WTC11 (cell line): ENCODE results near the gene RGL1. TPM values are rescaled to one million over a fixed set of nuclear protein-coding genes. Genes with fewer than 3 reads are reported as not detected.

Source experiments
- ATAC-seq: fragments of 200-7000 bp; cut with Tn5 transposase; 2 replicates; pipeline ENCODE4 v1.10.0; 2021; ENCODE audit warnings: mild to moderate bottlenecking, moderate library complexity
- CTCF ChIA-PET: fragments of 300-600 bp; sonication (Branson Sonifier 250); formaldehyde crosslinking; loops from one replicate; lab custom pipeline; 2021; ENCODE audit warnings: antibody characterized with exemption; lab: Charles Lee
- POLR2A ChIA-PET: fragments of 350-600 bp; sonication (Branson Sonifier 250); formaldehyde crosslinking; loops from one replicate; lab custom pipeline; 2021; ENCODE audit warnings: antibody characterized with exemption; lab: Charles Lee
- DNase-seq: peaks from one replicate; pipeline ENCODE4 v3.0.0; 2021; ENCODE audit warnings: low spot score
- H3K27ac Mint-ChIP-seq: 2 replicates; pipeline ENCODE4 v1.8.0; 2021; ENCODE audit warnings: mixed read lengths
- H3K27me3 Mint-ChIP-seq: 2 replicates; pipeline ENCODE4 v1.8.0; 2021; ENCODE audit warnings: low read depth, mild to moderate bottlenecking, moderate library complexity, mixed read lengths
- H3K36me3 Mint-ChIP-seq: 2 replicates; pipeline ENCODE4 v1.8.0; 2021; ENCODE audit warnings: mixed read lengths
- H3K4me1 Mint-ChIP-seq: 2 replicates; pipeline ENCODE4 v1.8.0; 2022; ENCODE audit warnings: mixed read lengths
- H3K4me3 Mint-ChIP-seq: 2 replicates; pipeline ENCODE4 v1.8.0; 2021; ENCODE audit warnings: mild to moderate bottlenecking, moderate library complexity, mixed read lengths
- H3K9me3 Mint-ChIP-seq: 2 replicates; pipeline ENCODE4 v1.8.0; 2021; ENCODE audit warnings: mixed read lengths
- AFF4 ChIP-seq: sonication (generic); formaldehyde crosslinking; IDR thresholded peaks from 2 replicates; pipeline ENCODE4 v1.8.1; 2023; ENCODE audit warnings: mild to moderate bottlenecking, missing genetic modification reagents, borderline replicate concordance
- ATF1 ChIP-seq: sonication (generic); formaldehyde crosslinking; IDR thresholded peaks from 2 replicates; pipeline ENCODE4 v1.8.1; 2023; ENCODE audit warnings: mild to moderate bottlenecking, moderate library complexity, missing genetic modification reagents
- FOXK1 ChIP-seq: sonication (generic); formaldehyde crosslinking; IDR thresholded peaks from 2 replicates; pipeline ENCODE4 v1.8.0; 2022; ENCODE audit warnings: mild to moderate bottlenecking, moderate library complexity, missing genetic modification reagents
- GABPB1 ChIP-seq: sonication (generic); formaldehyde crosslinking; IDR thresholded peaks from 2 replicates; pipeline ENCODE4 v1.8.1; 2023; ENCODE audit warnings: mild to moderate bottlenecking, missing genetic modification reagents
- RELA ChIP-seq: sonication (generic); formaldehyde crosslinking; IDR thresholded peaks from 2 replicates; pipeline ENCODE4 v1.8.1; 2022; ENCODE audit warnings: missing genetic modification reagents, mild to moderate bottlenecking, borderline replicate concordance
- SMAD3 ChIP-seq: sonication (generic); formaldehyde crosslinking; IDR thresholded peaks from 2 replicates; pipeline ENCODE4 v1.8.0; 2022; ENCODE audit warnings: missing genetic modification reagents, mild to moderate bottlenecking, borderline replicate concordance
- TCF7 ChIP-seq: sonication (generic); formaldehyde crosslinking; IDR thresholded peaks from 2 replicates; pipeline ENCODE4 v1.8.0; 2022; ENCODE audit warnings: mild to moderate bottlenecking, low read depth, missing genetic modification reagents, moderate library complexity
- USF1 ChIP-seq: sonication (generic); formaldehyde crosslinking; IDR thresholded peaks from 2 replicates; pipeline ENCODE4 v1.8.0; 2022; ENCODE audit warnings: mild to moderate bottlenecking, missing genetic modification reagents
- ZMAT4 ChIP-seq: fragments of 250-450 bp; sonication (Bioruptor Pico); IDR thresholded peaks from 2 replicates; pipeline ENCODE4 v1.9.0; 2021; ENCODE audit warnings: mild to moderate bottlenecking
- ZNF219 ChIP-seq: sonication (generic); formaldehyde crosslinking; IDR thresholded peaks from 2 replicates; pipeline ENCODE4 v1.8.0; 2023; ENCODE audit warnings: missing genetic modification reagents, mild to moderate bottlenecking, borderline replicate concordance
- total RNA-seq: library from RNA; stranded (reverse); gene quantifications from 3 replicates; pipeline ENCODE4 v1.2.3, GENCODE V29; 2021
- TF ChIP-seq, protein P1 (sequence below): sonication (generic); formaldehyde crosslinking; IDR thresholded peaks from 2 replicates; pipeline ENCODE4 v1.8.1; 2023; ENCODE audit warnings: mild to moderate bottlenecking, missing genetic modification reagents
- TF ChIP-seq, protein P2 (sequence below): sonication (generic); formaldehyde crosslinking; IDR thresholded peaks from 2 replicates; pipeline ENCODE4 v1.8.0; 2022; ENCODE audit warnings: mild to moderate bottlenecking, missing genetic modification reagents
- TF ChIP-seq, protein P3 (sequence below): sonication (generic); formaldehyde crosslinking; IDR thresholded peaks from 2 replicates; pipeline ENCODE4 v1.8.0; 2023; ENCODE audit warnings: mild to moderate bottlenecking, missing genetic modification reagents

RGL1 gene
- total RNA-seq, 1 experiment from 2014 or later = 1.5 TPM

DNA sequence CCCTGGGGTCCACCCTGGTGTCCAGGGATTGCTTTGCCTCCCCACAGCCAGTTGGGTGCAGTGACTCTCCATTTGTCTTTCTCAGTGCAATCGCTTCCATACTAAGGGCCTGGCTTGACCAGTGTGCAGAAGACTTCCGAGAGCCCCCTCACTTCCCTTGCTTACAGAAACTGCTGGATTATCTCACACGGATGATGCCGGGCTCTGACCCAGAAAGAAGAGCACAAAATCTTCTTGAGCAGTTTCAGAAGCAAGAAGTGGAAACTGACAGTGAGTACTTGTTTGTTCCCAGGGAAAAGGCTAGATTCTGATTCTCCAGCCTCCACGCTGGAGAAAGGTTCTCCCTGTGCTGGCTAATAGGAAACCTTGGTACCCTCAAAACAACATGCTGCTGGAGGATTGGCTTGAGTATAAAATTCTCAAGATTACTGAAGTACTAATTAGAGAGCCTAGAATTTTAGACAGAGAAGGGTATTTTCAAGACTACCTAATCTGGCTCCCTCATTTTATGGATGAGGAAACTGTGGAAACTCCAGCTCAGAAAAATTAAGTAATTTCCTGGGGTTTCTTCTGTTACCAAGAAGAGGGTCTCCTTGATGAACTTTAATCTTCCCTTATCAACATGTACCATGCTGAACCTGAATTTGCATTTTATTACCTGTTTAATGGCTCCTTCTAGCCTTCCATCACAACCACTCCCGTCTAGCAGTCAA lies 75.8 kb downstream of the RGL1 start:
- no peak for TF ChIP-seq ATF1 (CRISPR knock-in tag)
- ATAC-seq (no peak), DNase-seq (no peak)
- H3K27me3 Mint-ChIP-seq = no peaks in the 10 kb centered on the region
- H3K36me3 Mint-ChIP-seq = no peaks in the 10 kb centered on the region
- ChIA-PET CTCF (interaction anchor here (1.1 to 1.2 kb wide), 2 partner anchors 77 to 115 kb away, joined by 3 read pairs; no protein-coding TSS in a partner anchor), POLR2A (no interaction called here)
- H3K27ac Mint-ChIP-seq = no peak overlapping the region
- H3K9me3 Mint-ChIP-seq = no peaks in the 10 kb centered on the region
- no peak overlapping the region for H3K4me3 Mint-ChIP-seq
- H3K4me1 Mint-ChIP-seq = peaks cover 29% of the 10 kb centered on the region

GRCh38 chr1:183881387-183882131 lies 76.6 kb downstream of the RGL1 start:
- ATAC-seq = peak; percentile 95
- Mint-ChIP-seq H3K4me3 (no peak overlapping the region), H3K9me3 (no peaks in the 10 kb centered on the region), H3K36me3 (no peaks in the 10 kb centered on the region), H3K4me1 (peaks cover 25% of the 10 kb centered on the region), H3K27ac (peak overlapping the region; percentile 45; the same call in 1 of the 2 replicates), H3K27me3 (no peaks in the 10 kb centered on the region)
- ChIA-PET POLR2A (interaction anchor here (0.5 kb wide), 1 partner anchor 241 kb away, joined by 4 read pairs; no protein-coding TSS in a partner anchor), CTCF (interaction anchor here (1.1 to 2.1 kb wide), 3 partner anchors 34 to 114 kb away, joined by 3 to 8 read pairs (median 3); no protein-coding TSS in a partner anchor)
- DNase-seq = peak; percentile 38
- TF ChIP-seq RELA (CRISPR knock-in tag) (no peak), AFF4 (no peak), GABPB1 (CRISPR knock-in tag) (peak; percentile 86), FOXK1 (no peak), USF1 (CRISPR knock-in tag) (no peak), ZMAT4 (CRISPR knock-in tag) (no peak)
- TF ChIP-seq, protein P1, sequence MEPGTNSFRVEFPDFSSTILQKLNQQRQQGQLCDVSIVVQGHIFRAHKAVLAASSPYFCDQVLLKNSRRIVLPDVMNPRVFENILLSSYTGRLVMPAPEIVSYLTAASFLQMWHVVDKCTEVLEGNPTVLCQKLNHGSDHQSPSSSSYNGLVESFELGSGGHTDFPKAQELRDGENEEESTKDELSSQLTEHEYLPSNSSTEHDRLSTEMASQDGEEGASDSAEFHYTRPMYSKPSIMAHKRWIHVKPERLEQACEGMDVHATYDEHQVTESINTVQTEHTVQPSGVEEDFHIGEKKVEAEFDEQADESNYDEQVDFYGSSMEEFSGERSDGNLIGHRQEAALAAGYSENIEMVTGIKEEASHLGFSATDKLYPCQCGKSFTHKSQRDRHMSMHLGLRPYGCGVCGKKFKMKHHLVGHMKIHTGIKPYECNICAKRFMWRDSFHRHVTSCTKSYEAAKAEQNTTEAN = no peak

DNA sequence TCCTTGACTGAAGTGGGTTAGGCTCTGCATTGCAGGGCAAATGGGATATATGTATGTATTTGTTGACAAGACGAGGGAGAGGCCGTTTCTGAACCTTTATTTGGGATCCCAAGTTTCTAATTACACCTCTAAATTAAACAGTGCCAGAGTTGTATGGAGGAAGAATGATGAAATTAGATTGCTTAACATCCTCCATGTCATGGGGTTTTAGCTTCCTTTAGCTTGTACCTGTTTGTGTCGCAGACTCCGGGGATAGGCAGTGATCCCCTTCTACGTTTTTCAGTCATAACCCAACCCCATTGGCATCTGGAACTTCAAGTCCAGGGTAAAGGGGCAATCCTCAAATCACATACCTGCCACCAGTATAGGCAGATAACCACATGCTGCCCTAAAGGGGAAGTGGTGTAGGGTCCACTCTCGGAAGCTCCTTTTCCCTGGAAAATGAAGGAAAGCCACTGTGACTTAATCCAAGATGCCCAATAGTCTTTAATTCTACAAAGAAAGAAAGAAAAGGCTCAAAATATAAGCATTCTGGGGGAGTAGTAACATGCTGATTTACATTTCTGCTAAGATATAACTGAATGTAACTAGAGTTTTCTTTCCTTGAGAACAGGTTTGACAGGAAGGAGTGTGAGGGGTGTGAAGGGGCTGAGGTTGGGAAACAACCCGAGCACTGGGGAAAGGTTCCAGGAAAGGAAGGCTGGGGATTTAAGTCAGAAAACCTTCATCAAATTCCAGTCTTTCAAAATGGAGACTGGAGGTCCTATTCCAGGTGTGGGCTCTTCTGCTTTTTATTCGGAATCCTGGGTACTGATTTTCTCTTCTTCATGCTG lies 77.6 kb downstream of the RGL1 start:
- no peak for DNase-seq
- no peaks in the 10 kb centered on the region for H3K9me3 Mint-ChIP-seq
- H3K4me1 Mint-ChIP-seq = peaks cover 27% of the 10 kb centered on the region
- ATAC-seq = no peak
- POLR2A ChIA-PET = interaction anchor here (0.5 kb wide), 1 partner anchor 240 kb away, joined by 4 read pairs; no protein-coding TSS in a partner anchor
- CTCF ChIA-PET = interaction anchor here (2.1 kb wide), 1 partner anchor 33 kb away, joined by 8 read pairs; no protein-coding TSS in a partner anchor
- H3K27me3 Mint-ChIP-seq = no peaks in the 10 kb centered on the region
- H3K27ac Mint-ChIP-seq = no peak overlapping the region
- H3K4me3 Mint-ChIP-seq = no peak overlapping the region
- no peaks in the 10 kb centered on the region for H3K36me3 Mint-ChIP-seq
- TF ChIP-seq, protein P2, sequence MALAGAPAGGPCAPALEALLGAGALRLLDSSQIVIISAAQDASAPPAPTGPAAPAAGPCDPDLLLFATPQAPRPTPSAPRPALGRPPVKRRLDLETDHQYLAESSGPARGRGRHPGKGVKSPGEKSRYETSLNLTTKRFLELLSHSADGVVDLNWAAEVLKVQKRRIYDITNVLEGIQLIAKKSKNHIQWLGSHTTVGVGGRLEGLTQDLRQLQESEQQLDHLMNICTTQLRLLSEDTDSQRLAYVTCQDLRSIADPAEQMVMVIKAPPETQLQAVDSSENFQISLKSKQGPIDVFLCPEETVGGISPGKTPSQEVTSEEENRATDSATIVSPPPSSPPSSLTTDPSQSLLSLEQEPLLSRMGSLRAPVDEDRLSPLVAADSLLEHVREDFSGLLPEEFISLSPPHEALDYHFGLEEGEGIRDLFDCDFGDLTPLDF (CRISPR knock-in tag) = no peak
- TF ChIP-seq ZNF219 (no peak), SMAD3 (CRISPR knock-in tag) (no peak), TCF7 (no peak)
- TF ChIP-seq, protein P3, sequence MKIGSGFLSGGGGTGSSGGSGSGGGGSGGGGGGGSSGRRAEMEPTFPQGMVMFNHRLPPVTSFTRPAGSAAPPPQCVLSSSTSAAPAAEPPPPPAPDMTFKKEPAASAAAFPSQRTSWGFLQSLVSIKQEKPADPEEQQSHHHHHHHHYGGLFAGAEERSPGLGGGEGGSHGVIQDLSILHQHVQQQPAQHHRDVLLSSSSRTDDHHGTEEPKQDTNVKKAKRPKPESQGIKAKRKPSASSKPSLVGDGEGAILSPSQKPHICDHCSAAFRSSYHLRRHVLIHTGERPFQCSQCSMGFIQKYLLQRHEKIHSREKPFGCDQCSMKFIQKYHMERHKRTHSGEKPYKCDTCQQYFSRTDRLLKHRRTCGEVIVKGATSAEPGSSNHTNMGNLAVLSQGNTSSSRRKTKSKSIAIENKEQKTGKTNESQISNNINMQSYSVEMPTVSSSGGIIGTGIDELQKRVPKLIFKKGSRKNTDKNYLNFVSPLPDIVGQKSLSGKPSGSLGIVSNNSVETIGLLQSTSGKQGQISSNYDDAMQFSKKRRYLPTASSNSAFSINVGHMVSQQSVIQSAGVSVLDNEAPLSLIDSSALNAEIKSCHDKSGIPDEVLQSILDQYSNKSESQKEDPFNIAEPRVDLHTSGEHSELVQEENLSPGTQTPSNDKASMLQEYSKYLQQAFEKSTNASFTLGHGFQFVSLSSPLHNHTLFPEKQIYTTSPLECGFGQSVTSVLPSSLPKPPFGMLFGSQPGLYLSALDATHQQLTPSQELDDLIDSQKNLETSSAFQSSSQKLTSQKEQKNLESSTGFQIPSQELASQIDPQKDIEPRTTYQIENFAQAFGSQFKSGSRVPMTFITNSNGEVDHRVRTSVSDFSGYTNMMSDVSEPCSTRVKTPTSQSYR (CRISPR knock-in tag) = no peak
